ENCODE results near the gene FBXO45.
"Not testable (repeated sequence)": the region's sequence is repeated elsewhere in the genome, so short reads cannot be mapped to it uniquely, and the experiment has no call there.

The FBXO45 gene

DNA sequence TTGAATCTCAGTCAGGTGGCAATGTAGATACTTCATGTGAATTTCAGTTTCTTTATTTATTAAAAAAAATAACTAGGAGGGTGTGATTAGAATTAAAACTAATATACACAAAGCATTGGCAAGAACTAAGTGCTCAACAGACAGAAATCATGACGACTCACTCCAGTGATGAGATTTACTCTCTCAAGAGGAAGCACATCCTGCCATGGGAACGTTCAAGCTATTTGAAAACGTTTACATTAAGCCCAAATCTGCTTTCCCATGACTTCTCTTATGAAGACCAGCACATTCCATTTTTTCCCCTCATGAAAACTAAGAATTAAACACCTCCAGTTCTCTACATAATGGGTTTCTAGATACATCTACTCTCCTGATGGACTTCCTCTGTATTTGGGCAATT, 8.6 kb upstream of the FBXO45 start:
- no peak overlapping the region for H3K9ac ChIP-seq (ENCODE audit: low read depth, low read length, poor library complexity, severe bottlenecking)
- no peaks in the 10 kb centered on the region for H3K27me3 ChIP-seq (ENCODE audit: insufficient read depth, low read length, poor library complexity, severe bottlenecking)
- H2AFZ ChIP-seq (ENCODE audit: low read length) = no peak overlapping the region
- no peak overlapping the region for H3K4me2 ChIP-seq (ENCODE audit: low read depth, low read length, poor library complexity, severe bottlenecking)
- TF ChIP-seq, protein P1, sequence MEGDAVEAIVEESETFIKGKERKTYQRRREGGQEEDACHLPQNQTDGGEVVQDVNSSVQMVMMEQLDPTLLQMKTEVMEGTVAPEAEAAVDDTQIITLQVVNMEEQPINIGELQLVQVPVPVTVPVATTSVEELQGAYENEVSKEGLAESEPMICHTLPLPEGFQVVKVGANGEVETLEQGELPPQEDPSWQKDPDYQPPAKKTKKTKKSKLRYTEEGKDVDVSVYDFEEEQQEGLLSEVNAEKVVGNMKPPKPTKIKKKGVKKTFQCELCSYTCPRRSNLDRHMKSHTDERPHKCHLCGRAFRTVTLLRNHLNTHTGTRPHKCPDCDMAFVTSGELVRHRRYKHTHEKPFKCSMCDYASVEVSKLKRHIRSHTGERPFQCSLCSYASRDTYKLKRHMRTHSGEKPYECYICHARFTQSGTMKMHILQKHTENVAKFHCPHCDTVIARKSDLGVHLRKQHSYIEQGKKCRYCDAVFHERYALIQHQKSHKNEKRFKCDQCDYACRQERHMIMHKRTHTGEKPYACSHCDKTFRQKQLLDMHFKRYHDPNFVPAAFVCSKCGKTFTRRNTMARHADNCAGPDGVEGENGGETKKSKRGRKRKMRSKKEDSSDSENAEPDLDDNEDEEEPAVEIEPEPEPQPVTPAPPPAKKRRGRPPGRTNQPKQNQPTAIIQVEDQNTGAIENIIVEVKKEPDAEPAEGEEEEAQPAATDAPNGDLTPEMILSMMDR (conservative IDR thresholded peaks at IDR 0.05; ENCODE audit: low read length) = no peak
- no peak for TF ChIP-seq EZH2phosphoT487 (IDR thresholded peaks at IDR 0.05; ENCODE audit: borderline replicate concordance)
- peaks cover 9% of the 10 kb centered on the region for H3K79me2 ChIP-seq (ENCODE audit: insufficient read depth, low read length)
- H3K36me3 ChIP-seq (ENCODE audit: insufficient read depth, low read length) = no peaks in the 10 kb centered on the region
- H3K4me1 ChIP-seq (ENCODE audit: insufficient read depth, low read length, poor library complexity, severe bottlenecking) = peaks cover 19% of the 10 kb centered on the region
- no peaks in the 10 kb centered on the region for H3F3A ChIP-seq (ENCODE audit: low read depth)
- no peaks in the 10 kb centered on the region for H3K9me3 ChIP-seq (ENCODE audit: insufficient read depth, low read depth, low read length)
- no peaks in the 10 kb centered on the region for H3K9me2 ChIP-seq (replicated peaks; ENCODE audit: low read depth, low read length)
- no peak overlapping the region for H3K4me3 ChIP-seq (ENCODE audit: low read length, poor library complexity, severe bottlenecking)
- no peaks in the 10 kb centered on the region for H4K20me1 ChIP-seq (ENCODE audit: insufficient read depth, low read length, poor library complexity, severe bottlenecking)

DNA sequence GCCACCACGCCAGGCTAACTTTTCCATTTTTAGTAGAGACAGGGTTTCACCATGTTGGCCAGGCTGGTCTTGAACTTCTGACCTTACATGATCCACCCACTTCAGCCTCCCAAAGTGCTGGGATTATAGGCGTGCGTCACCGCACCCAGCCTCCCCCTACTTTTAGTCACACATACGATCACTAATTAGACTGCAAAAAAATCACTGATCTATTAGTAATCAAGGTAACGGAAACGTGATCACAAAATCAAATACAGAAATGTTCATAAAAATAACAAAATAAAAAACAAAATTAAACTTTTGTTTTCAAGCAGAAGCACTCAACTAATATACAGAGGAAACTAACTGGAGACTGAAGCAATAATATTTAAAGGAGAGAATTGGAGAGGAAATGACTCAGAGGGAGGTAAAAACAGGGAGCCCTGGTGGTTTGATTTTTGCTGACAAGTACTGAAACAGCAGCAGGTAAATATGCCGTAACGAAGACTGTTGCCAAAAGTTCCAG, 4.7 kb upstream of the FBXO45 start:
- Histone ChIP-seq H3F3A (ENCODE audit: low read depth) (no peaks in the 10 kb centered on the region), H4K20me1 (ENCODE audit: insufficient read depth, low read length, poor library complexity, severe bottlenecking) (no peaks in the 10 kb centered on the region), H3K79me2 (ENCODE audit: insufficient read depth, low read length) (peaks cover 27% of the 10 kb centered on the region), H3K36me3 (ENCODE audit: insufficient read depth, low read length) (no peaks in the 10 kb centered on the region), H3K27me3 (ENCODE audit: insufficient read depth, low read length, poor library complexity, severe bottlenecking) (no peaks in the 10 kb centered on the region), H3K4me3 (ENCODE audit: low read length, poor library complexity, severe bottlenecking) (peak overlapping the region; percentile 36), H2AFZ (ENCODE audit: low read length) (no peak overlapping the region), H3K9ac (ENCODE audit: low read depth, low read length, poor library complexity, severe bottlenecking) (peak overlapping the region; percentile 41), H3K9me3 (ENCODE audit: insufficient read depth, low read depth, low read length) (no peaks in the 10 kb centered on the region), H3K4me1 (ENCODE audit: insufficient read depth, low read length, poor library complexity, severe bottlenecking) (peaks cover 34% of the 10 kb centered on the region), H3K9me2 (replicated peaks; ENCODE audit: low read depth, low read length) (no peaks in the 10 kb centered on the region), H3K4me2 (ENCODE audit: low read depth, low read length, poor library complexity, severe bottlenecking) (peak overlapping the region; percentile 58)
- TF ChIP-seq, protein P1 (conservative IDR thresholded peaks at IDR 0.05; ENCODE audit: low read length) = 0 out of 2 replicates have a peak, but pooled peaks have one; percentile 15
- TF ChIP-seq EZH2phosphoT487 (IDR thresholded peaks at IDR 0.05; ENCODE audit: borderline replicate concordance) = no peak

DNA sequence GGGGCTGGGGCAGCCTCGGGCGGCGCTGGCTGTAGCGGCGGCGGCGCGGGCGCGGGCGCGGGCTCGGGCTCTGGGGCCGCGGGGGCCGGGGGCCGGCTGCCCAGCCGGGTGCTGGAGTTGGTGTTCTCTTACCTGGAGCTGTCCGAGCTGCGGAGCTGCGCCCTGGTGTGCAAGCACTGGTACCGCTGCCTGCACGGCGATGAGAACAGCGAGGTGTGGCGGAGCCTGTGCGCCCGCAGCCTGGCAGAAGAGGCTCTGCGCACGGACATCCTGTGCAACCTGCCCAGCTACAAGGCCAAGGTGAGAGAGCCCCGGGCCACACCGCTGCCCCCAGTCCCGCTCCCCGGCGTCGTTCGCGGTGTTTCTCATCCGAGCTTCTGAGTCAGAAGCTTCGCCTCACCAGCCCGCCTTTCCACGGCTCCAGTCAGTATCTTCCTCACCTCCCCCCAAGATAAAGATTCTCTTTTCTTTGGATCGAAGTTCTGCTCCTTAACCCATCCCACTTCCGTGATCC, 600 bp downstream of the FBXO45 start:
- no peak for TF ChIP-seq EZH2phosphoT487 (IDR thresholded peaks at IDR 0.05; ENCODE audit: borderline replicate concordance)
- TF ChIP-seq, protein P1 (conservative IDR thresholded peaks at IDR 0.05; ENCODE audit: low read length) = no peak
- H3K27me3 ChIP-seq (ENCODE audit: insufficient read depth, low read length, poor library complexity, severe bottlenecking) = no peaks in the 10 kb centered on the region
- H4K20me1 ChIP-seq (ENCODE audit: insufficient read depth, low read length, poor library complexity, severe bottlenecking) = peaks cover 21% of the 10 kb centered on the region
- no peaks in the 10 kb centered on the region for H3K9me2 ChIP-seq (replicated peaks; ENCODE audit: low read depth, low read length)
- no peaks in the 10 kb centered on the region for H3K36me3 ChIP-seq (ENCODE audit: insufficient read depth, low read length)
- H3K4me1 ChIP-seq (ENCODE audit: insufficient read depth, low read length, poor library complexity, severe bottlenecking) = peaks cover 67% of the 10 kb centered on the region
- peak overlapping the region; percentile 98 for H3K4me3 ChIP-seq (ENCODE audit: low read length, poor library complexity, severe bottlenecking)
- H3K9me3 ChIP-seq (ENCODE audit: insufficient read depth, low read depth, low read length) = no peaks in the 10 kb centered on the region
- peak overlapping the region; percentile 67 for H2AFZ ChIP-seq (ENCODE audit: low read length)
- peak overlapping the region; percentile 89 for H3K9ac ChIP-seq (ENCODE audit: low read depth, low read length, poor library complexity, severe bottlenecking)
- H3K4me2 ChIP-seq (ENCODE audit: low read depth, low read length, poor library complexity, severe bottlenecking) = peak overlapping the region; percentile 99
- H3F3A ChIP-seq (ENCODE audit: low read depth) = no peaks in the 10 kb centered on the region
- H3K79me2 ChIP-seq (ENCODE audit: insufficient read depth, low read length) = peaks cover 68% of the 10 kb centered on the region

DNA sequence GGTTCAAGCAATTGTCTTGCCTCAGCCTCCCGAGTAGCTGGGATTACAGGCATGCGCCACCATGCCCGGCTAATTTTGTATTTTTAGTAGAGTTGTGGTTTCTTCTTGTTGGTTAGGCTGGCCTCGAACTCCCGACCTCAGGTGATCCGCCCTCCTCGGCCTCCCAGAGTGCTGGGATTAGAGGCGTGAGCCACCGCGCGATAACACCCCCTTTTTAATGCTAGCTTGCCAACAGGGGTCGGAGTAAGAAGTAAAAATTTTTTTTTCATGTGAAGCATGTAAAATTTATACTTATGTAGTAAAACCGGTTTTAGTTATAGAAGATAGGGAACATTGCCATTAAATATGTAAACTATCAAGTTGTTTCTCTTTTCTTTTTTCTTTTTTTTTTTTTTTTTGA, 1.9 kb downstream of the FBXO45 start:
- Histone ChIP-seq H3K79me2 (ENCODE audit: insufficient read depth, low read length) (peaks cover 81% of the 10 kb centered on the region), H4K20me1 (ENCODE audit: insufficient read depth, low read length, poor library complexity, severe bottlenecking) (peaks cover 28% of the 10 kb centered on the region), H3K4me2 (ENCODE audit: low read depth, low read length, poor library complexity, severe bottlenecking) (peak overlapping the region; percentile 99), H3K4me1 (ENCODE audit: insufficient read depth, low read length, poor library complexity, severe bottlenecking) (peaks cover 64% of the 10 kb centered on the region), H3K4me3 (ENCODE audit: low read length, poor library complexity, severe bottlenecking) (peak overlapping the region; percentile 98), H3K9ac (ENCODE audit: low read depth, low read length, poor library complexity, severe bottlenecking) (peak overlapping the region; percentile 89)
- H3K9me2 ChIP-seq (replicated peaks; ENCODE audit: low read depth, low read length); H3K27me3 ChIP-seq (ENCODE audit: insufficient read depth, low read length, poor library complexity, severe bottlenecking); H3F3A ChIP-seq (ENCODE audit: low read depth); H3K9me3 ChIP-seq (ENCODE audit: insufficient read depth, low read depth, low read length); H3K36me3 ChIP-seq (ENCODE audit: insufficient read depth, low read length); H2AFZ ChIP-seq (ENCODE audit: low read length): not testable (repeated sequence)
